CD4-positive, alpha-beta T cell treated with Interleukin-17A for 4 hours (primary cell): ENCODE measurements around the gene SSR1.

Source experiments
- DNase-seq: peaks from one replicate; pipeline ENCODE4 v3.0.0-alpha.2; 2020; ENCODE audit warnings: mixed read lengths

SSR1 gene

DNA sequence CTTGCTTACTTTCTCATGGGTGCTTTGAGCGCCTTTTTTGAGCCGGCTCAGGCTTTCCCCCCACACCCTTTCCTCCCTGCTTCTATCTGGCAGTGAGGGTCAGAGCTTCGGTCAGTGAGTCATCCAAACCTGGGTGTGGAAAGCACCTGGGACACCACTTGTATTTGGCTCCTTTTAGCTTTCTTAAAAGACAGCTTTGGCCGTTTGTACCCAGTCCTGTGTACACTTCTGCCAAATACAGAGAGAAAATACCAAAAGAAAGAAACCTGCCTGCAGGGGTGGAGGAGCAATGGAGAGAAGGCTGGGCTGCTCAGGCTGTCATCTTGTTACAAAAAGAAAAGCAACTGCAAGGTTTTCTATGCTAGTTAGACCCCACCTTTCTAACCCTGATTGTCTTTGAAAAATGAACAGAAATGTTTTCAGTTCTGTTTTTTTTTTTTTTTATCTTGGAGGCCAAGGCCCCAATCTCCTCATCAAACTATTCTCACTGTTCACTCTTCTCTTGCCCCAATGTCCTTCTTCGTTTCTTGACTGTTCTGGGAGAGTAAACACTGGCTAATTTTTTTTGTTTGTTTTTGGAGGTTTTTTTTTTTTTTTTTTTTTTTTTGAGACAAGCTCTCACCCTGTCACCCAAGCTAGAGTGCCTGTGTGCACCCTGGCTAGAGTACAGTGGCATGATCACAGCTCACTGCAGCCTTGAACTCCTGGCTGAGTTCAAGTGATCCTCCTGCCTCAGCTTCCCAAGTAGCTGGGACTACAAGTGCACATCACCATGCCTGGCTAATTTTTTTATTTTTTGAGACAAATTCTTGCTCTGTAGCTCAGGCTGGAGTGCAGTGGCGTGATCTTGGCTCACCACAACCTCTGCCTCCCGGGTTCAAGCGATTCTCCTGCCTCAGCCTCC is 76.4 kb downstream of the SSR1 start:
- no peak for DNase-seq

DNA sequence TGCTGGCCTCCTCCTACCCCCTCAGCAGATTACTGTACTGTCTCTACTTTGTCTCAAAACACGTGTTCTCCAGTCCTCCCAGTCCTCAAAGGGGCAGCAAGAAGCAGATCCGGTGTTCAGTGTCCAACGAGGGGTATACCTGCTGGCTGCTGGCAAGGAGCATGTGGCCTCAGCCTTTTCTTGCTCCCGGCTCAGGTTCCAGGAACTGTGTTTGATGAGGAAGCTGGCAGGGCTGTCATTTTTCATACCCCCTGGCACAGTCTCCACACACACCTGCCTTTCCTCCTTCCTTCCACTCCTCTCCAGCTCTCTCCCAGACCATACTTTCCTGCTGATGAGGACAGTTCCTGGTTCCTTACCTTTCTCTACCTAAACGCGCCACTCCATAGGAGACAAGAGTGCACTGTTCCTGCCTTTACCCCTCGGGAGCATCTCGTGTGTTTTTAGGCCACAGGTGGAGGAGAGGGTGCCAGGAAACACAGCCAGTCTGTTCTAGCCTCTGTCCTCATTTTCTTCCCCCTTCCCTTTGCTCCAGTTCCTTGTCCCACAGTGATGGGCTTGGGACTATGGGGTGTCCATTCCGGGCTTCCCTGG is 77.2 kb downstream of the SSR1 start:
- DNase-seq: no peak

DNA sequence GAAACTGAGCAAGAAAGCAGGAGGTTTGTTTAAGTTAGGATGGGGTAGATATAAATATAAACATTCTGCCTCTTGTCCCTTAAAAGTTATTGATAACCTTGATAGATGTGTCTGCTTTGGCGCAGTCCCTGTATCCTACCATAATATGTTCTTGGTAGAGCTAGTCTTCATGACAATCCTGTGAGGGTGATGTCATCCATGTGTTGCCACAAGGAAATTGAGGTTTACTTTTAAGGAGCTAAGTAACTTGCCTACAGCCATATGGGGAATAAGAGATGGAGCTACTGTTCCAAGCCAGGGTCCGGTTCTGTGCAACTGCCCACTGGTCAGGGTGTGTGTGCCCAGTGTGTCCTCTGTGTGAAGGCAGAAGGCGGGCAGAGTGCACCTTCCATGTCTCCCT is 78.5 kb downstream of the SSR1 start:
- no peak for DNase-seq

DNA sequence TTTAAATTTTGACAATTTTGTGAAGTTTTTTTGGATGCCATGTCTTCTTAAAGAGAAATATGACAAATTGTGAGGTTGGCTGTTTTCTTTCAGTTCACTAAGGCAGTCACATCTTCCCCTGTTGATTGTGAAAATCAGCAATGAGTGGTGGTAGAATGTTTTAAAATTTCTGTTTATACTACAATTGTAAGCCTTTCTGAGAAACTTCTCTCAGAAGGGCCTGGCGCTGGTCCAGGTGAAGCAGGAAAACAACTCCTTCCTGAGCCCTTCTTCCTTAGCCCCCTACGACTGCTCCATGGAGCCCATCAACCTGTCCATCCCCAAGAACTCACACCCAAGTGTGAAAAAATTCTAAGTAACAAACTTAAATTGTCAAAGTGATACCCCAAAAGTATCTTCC is 80.6 kb downstream of the SSR1 start:
- no peak for DNase-seq

DNA sequence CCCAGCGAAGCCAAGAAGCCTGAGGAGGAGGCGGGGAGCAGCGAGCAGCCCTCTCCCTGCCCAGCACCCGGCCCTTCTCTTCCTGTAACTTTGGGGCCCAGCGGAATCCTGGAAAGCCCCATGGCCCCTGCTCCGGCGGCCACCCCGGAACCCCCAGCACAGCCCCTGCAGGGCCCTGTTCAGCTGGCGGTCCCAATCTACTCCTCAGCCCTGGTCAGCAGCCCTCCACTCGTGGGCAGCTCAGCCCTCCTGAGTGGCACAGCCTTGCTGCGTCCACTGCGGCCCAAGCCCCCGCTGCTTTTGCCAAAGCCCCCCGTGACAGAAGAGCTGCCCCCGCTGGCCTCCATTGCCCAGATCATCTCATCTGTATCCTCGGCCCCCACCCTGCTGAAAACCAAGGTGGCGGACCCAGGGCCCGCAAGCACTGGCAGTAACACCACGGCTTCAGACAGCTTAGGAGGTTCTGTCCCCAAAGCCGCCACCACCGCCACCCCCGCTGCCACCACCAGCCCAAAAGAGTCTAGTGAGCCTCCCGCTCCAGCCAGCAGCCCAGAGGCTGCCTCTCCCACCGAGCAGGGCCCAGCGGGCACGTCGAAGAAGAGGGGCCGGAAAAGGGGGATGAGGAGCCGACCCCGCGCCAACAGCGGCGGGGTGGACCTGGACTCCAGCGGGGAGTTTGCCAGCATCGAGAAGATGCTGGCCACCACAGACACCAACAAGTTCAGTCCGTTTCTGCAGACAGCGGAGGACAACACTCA is 81.9 kb downstream of the SSR1 start:
- no peak for DNase-seq

DNA sequence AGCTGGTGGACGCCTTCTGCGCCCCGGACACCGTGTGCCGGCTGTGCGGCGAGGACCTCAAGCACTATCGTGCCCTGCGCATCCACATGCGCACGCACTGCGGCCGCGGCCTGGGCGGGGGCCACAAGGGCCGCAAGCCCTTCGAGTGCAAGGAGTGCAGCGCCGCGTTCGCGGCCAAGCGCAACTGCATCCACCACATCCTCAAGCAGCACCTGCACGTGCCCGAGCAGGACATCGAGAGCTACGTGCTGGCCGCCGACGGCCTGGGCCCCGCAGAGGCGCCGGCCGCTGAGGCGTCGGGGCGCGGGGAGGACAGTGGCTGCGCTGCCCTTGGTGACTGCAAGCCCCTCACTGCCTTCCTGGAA is 82.7 kb downstream of the SSR1 start:
- DNase-seq: no peak

DNA sequence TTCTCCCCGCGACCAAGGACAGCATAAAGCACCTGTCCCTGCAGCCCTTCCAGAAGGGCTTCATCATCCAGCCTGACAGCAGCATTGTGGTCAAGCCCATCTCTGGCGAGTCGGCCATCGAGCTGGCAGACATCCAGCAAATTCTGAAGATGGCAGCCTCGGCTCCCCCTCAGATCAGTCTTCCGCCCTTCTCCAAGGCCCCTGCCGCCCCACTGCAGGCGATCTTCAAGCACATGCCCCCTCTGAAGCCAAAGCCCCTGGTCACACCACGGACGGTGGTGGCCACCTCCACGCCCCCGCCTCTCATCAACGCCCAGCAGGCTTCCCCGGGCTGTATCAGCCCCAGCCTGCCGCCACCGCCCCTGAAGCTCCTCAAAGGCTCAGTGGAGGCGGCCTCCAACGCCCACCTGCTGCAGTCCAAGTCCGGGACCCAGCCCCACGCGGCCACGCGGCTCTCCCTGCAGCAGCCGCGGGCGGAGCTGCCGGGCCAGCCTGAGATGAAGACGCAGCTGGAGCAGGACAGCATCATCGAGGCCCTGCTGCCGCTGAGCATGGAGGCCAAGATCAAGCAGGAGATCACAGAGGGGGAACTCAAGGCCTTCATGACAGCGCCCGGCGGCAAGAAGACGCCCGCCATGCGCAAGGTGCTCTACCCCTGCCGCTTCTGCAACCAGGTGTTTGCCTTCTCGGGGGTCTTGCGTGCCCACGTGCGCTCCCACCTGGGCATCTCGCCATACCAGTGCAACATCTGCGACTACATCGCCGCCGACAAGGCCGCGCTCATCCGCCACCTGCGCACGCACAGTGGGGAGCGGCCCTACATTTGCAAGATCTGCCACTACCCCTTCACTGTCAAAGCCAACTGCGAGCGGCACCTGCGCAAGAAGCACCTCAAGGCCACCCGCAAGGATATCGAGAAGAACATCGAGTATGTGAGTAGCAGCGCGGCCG is 83.3 kb downstream of the SSR1 start:
- no peak for DNase-seq

DNA sequence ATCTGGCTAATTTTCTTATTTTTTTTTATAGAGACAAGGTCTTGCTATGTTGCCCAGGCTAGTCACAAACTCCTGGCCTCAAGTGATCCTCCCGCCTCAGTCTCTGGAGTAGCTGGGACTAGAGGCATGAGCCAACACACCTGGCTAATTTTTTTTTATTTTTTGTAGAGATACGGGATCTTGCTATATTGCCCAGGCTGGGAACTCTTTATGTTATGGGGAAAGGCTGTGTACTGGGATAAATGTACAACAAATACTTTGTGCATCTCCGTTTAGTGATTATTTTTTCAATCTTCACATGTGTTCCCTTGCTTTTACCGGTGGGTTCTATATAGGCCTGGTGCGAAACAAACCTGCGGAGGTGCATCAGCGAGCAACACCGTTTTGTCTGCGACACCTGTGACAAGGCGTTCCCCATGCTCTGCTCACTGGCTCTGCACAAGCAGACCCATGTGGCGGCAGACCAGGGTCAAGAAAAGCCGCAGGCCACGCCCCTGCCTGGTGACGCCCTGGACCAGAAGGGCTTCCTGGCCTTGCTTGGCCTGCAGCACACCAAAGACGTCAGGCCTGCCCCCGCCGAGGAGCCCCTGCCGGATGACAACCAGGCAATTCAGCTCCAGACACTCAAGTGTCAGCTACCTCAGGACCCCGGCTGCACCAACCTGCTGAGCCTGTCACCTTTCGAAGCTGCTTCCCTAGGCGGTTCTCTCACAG is 84.2 kb downstream of the SSR1 start:
- no peak for DNase-seq

DNA sequence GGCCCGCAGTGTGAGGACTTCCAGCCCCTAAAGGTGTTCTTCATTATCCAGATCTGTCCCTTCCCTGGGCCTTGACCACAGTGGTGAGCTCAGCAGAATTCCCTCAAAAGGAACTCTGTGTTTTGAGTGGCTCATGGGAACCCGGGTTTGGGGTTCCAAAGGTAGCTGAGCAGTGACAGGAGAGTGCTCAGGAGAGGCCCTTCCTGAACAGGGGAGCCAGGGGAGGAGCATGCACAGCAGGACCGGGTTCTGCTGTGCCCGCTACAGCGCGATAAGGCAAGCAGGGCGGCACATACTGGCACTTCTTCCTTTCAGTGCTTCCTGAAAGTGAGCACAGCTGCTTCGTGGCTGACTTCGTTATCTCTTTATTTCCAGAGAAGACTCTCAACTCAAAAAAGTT is 88.3 kb downstream of the SSR1 start:
- DNase-seq: no peak

DNA sequence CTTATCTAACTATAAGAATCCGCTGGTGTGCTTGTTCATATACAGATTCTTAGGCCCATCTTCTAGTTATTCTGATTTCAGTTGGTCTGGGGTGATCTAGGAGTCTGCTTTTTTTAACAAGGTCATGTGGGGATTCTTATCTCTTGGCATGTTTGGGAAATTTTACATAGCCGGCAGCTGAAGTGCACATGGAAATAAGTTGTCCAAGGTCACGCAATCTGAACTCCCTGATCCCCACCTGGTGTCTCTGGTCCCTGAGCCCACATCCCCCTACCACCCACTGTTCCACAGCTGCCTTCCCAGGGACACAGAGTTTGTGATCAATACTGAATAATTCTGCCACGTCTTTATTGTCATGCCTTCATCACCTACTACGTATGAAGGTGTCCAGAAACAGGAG is 90.8 kb downstream of the SSR1 start:
- DNase-seq: no peak

DNA sequence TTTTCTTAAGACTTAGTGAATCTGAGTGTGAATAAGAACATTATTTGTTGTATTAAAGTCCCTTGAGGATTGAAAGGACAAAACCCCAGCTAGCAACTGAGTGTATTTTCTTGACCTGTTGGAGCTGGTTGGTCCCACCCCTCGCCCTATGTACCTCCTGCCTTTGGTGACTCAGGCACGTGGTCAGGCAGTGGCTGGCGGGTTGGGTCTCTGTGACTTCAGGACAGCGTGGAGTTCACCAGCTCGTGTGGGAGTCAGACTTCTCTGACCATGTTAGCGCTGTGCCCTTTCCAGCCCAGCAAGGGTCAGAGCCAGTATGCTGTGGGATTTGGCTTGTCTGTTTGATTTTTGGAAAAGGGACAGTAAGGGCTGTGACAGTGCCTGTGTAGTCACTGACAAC is 93.7 kb downstream of the SSR1 start:
- DNase-seq: no peak

DNA sequence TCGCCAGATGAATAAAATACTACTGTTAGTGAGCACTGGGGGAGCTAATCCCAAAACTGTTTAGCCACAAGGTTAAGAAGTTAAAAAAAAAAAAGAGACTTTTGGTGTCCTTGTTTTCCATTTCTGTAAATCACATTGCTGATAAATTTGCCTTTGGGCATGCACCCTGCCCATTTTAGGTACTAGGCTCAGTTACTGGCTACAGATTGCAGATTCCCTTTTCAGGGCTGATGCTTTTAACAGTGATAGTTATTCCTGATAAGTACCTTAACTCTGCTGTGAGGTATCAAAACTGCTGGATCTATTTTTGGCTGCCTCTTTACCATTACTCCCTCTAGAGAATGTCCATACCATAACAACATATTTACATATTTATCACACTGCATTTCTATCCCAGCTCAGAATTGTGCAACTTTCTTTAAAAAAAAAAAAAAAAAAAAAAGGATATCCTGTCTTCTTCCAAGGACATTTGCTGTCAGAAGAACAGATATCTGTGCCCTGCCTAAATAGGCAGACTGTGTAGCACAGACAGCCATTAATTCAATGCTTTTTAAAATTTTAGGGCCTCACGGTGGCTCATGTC is 94.5 kb downstream of the SSR1 start:
- no peak for DNase-seq
